Natural killer cell (primary cell): Measurements from ENCODE around the gene LPCAT3. TPM values are rescaled to one million over a fixed set of nuclear protein-coding genes. Genes with fewer than 3 reads are reported as not detected.

Experiments
- ATAC-seq, 3 donors: fragments of 150-1000 bp in 2 of 3; fragments of 200-7000 bp in 1 of 3; cut with Tn5 transposase; 1 replicate in 1 of 3; 2 replicates in 2 of 3; pipeline ENCODE4 v1.10.0; 2021; ENCODE audit warnings: mild to moderate bottlenecking in 2 of 3, moderate library complexity in 2 of 3
- DNase-seq, 2 donors: peaks; one replicate each; pipeline versions ENCODE4 v3.0.0 to v3.0.0-alpha.2; 2013 to 2021; ENCODE audit warnings: mixed read lengths in 1 of 2
- H3K27ac ChIP-seq: one replicate; pipeline ENCODE4 v1.5.1; 2013; ENCODE audit warnings: mild to moderate bottlenecking, low read length
- H3K27me3 ChIP-seq: one replicate; pipeline ENCODE4 v1.6.1; 2013; ENCODE audit warnings: low read length; ENCODE audit not compliant: control insufficient read depth, insufficient read depth
- H3K36me3 ChIP-seq: one replicate; pipeline ENCODE4 v1.6.1; 2013; ENCODE audit warnings: low read length; ENCODE audit not compliant: control insufficient read depth, insufficient read depth
- H3K4me1 ChIP-seq: one replicate; pipeline ENCODE4 v1.6.1; 2013; ENCODE audit warnings: low read length; ENCODE audit not compliant: control insufficient read depth, insufficient read depth
- H3K4me3 ChIP-seq: one replicate; pipeline ENCODE4 v1.5.1; 2013; ENCODE audit warnings: low read length
- H3K9me3 ChIP-seq: one replicate; pipeline ENCODE4 v1.6.1; 2013; ENCODE audit warnings: low read length; ENCODE audit not compliant: control insufficient read depth, insufficient read depth
- H3K27ac Mint-ChIP-seq, 2 donors: one replicate each; pipeline ENCODE4 v1.8.0; 2022; ENCODE audit warnings: mild to moderate bottlenecking in 2 of 2, mixed read lengths in 2 of 2, moderate library complexity in 1 of 2
- H3K27me3 Mint-ChIP-seq, 2 donors: one replicate each; pipeline ENCODE4 v1.8.0; 2022; ENCODE audit warnings: low read depth in 2 of 2, mixed read lengths in 2 of 2
- H3K36me3 Mint-ChIP-seq: one replicate; pipeline ENCODE4 v1.8.0; 2022; ENCODE audit warnings: mixed read lengths
- H3K4me1 Mint-ChIP-seq, 2 donors: one replicate each; pipeline ENCODE4 v1.8.0; 2022; ENCODE audit warnings: mixed read lengths in 2 of 2
- H3K4me3 Mint-ChIP-seq: one replicate; pipeline ENCODE4 v1.8.0; 2022; ENCODE audit warnings: mild to moderate bottlenecking, moderate library complexity, mixed read lengths
- H3K9me3 Mint-ChIP-seq, 2 donors: one replicate each; pipeline ENCODE4 v1.8.0; 2022; ENCODE audit warnings: mixed read lengths in 2 of 2
- CTCF ChIP-seq: fragments of 200-600 bp; IDR thresholded peaks from one replicate; pipeline ENCODE4 v1.8.0; 2022; ENCODE audit warnings: antibody characterized with exemption
- WGBS: methylation state at CpG from one replicate; pipeline ENCODE4 v1.1.7; 2013; ENCODE audit warnings: missing lambda C conversion rate; ENCODE audit not compliant: insufficient coverage; 5-methylcytosine and 5-hydroxymethylcytosine counted together
- intact Hi-C: fragments of 100-400 bp; cut with micrococcal nuclease; formaldehyde crosslinking; loops from one replicate; pipeline ENCODE4 v1.14.2; 2022
- total RNA-seq, 4 donors: library from RNA; stranded (reverse); fragments of 120-200 nt in 1 of 4; gene quantifications; one replicate each; pipeline versions ENCODE4 v1.2.3 to v1.2.4, GENCODE V29; 2013 to 2022

Gene LPCAT3
- total RNA-seq, 3 donors from 2014 or later (not counting 1 experiment from before 2014, with no cell fraction given): 45.6 to 54.3 (median 45.6) TPM

DNA sequence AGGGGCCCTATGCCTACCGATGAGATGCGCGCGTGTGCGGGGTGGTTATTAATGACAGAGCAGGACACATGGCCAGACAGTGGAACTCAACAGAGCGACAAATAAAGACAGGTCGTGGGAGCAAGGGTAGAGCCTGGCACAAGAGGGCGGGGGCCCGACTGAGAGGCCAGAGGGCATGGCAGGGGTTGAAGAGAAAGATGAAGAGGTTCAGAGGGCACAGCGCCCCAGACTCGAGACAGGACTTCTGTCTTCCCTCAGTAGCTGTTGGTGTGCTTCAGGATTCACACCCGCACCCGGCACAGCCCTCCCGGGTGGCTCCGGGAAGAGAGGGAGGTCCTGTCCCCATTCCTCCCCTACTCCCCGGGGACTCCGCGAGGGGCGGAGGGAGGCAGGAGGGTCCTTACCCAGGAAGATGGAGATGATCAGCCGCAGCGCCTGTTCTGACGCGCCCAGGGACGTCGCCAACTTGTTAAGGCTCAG is 366 bp downstream of the LPCAT3 start:
- Mint-ChIP-seq H3K4me1 (peaks cover 13 to 31% of the 10 kb centered on the region in 2 donors), H3K27me3 (no peaks in the 10 kb centered on the region), H3K36me3 (no peaks in the 10 kb centered on the region), H3K9me3 (no peaks in the 10 kb centered on the region), H3K4me3 (peak overlapping the region; percentile 87), H3K27ac (peak overlapping the region; percentile 69 to 82)
- H3K36me3 ChIP-seq: no peaks in the 10 kb centered on the region
- ATAC-seq: peak in 2 of 3 donors; percentile 0 to 1
- no peaks in the 10 kb centered on the region for H3K9me3 ChIP-seq
- peak overlapping the region; percentile 92 for H3K4me3 ChIP-seq
- H3K4me1 ChIP-seq: peaks cover 11% of the 10 kb centered on the region
- peak overlapping the region; percentile 93 for H3K27ac ChIP-seq
- no peak for TF ChIP-seq CTCF
- DNase-seq: no peak
- intact Hi-C loops: loop anchor here (1.0 to 5.0 kb wide), 8 partner anchors 48 to 166 kb away; partner anchors contain the start of genes C1R, C1RL, EMG1 and PHB2
- WGBS: 1% methylated on average over 25 of the region's 25 CpGs
- H3K27me3 ChIP-seq: no peaks in the 10 kb centered on the region

DNA sequence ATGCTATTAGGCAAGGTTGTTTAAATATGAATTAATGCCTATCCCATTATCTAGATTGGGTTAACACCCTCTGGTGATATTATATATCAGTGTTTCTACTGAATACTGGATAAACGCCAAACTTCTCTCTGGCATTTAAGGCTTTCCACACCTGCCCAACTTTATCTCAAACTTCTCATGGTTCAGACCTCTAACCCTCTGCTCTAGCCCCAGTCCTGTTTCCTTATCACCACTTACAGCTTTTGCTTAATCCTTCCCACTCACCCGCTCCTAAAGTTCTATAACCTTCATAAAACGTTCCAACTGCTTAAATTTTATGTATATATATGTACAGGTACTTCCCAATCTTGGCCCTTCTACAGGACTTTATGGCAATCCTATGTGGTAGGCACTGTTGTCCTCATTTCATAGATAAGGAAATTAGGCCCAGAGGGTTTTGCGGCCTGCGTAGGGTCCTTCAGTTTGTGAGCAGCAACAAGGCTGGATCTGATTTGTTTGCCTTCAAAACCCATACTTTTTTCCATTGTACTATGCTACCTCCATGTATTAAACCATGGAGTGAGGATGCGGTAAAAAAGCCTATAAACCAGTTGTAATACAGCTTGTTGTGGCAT is 1.2 kb downstream of the LPCAT3 start:
- no peak overlapping the region for H3K4me3 ChIP-seq
- H3K27ac ChIP-seq: no peak overlapping the region
- H3K27me3 ChIP-seq: no peaks in the 10 kb centered on the region
- H3K4me1 ChIP-seq: peaks cover 11% of the 10 kb centered on the region
- no peak for ATAC-seq
- intact Hi-C loops: loop anchor here (5.0 kb wide), 3 partner anchors 65 to 90 kb away; partner anchors contain the start of genes C1R, C1RL and PTPN6
- no peak for TF ChIP-seq CTCF
- peak overlapping the region; percentile 87 for H3K4me3 Mint-ChIP-seq
- no peak for DNase-seq
- H3K9me3 ChIP-seq: no peaks in the 10 kb centered on the region
- H3K4me1 Mint-ChIP-seq: peaks cover 13 to 38% of the 10 kb centered on the region in 2 donors
- H3K27ac Mint-ChIP-seq: peak overlapping the region; percentile 69 to 82
- H3K36me3 ChIP-seq: no peaks in the 10 kb centered on the region
- no peaks in the 10 kb centered on the region for H3K36me3 Mint-ChIP-seq
- H3K27me3 Mint-ChIP-seq: no peaks in the 10 kb centered on the region
- WGBS: 86% methylated on average over 3 of the region's 6 CpGs
- no peaks in the 10 kb centered on the region for H3K9me3 Mint-ChIP-seq

- H3K36me3 Mint-ChIP-seq: no peaks in the 10 kb centered on the region
- intact Hi-C loops: loop anchor here (5.0 kb wide), 3 partner anchors 63 to 92 kb away; partner anchors contain the start of genes C1R, C1RL and PTPN6
Measured at GRCh38 chr12:7015555-7016370, 2.5 kb downstream of the LPCAT3 start.

More at GRCh38 chr12:7015555-7016370, 2.5 kb downstream of the LPCAT3 start:
- 97% methylated on average over 6 of the region's 6 CpGs for WGBS
- Histone ChIP-seq H3K9me3 (no peaks in the 10 kb centered on the region), H3K36me3 (no peaks in the 10 kb centered on the region), H3K27ac (no peak overlapping the region), H3K4me3 (no peak overlapping the region), H3K27me3 (no peaks in the 10 kb centered on the region), H3K4me1 (peaks cover 11% of the 10 kb centered on the region)
- H3K27me3 Mint-ChIP-seq: no peaks in the 10 kb centered on the region
- ATAC-seq: no peak
- no peak overlapping the region for H3K27ac Mint-ChIP-seq
- no peak overlapping the region for H3K4me3 Mint-ChIP-seq
- no peaks in the 10 kb centered on the region for H3K9me3 Mint-ChIP-seq
- no peak for TF ChIP-seq CTCF
- no peak for DNase-seq
- H3K4me1 Mint-ChIP-seq: peaks cover 13 to 38% of the 10 kb centered on the region in 2 donors
